ES-I3 (cell line): ENCODE results near the gene MTHFD1L.

Experiments
- H3K36me3 ChIP-seq: 2 replicates; pipeline ENCODE4 v1.6.1; 2013; ENCODE audit warnings: mild to moderate bottlenecking, low read length, control low read depth, moderate library complexity; ENCODE audit not compliant: insufficient read depth
- H3K4me1 ChIP-seq: 2 replicates; pipeline ENCODE4 v1.6.1; 2013; ENCODE audit warnings: mild to moderate bottlenecking, control low read depth, low read length; ENCODE audit not compliant: insufficient read depth
- H3K9ac ChIP-seq: 2 replicates; pipeline ENCODE4 v1.6.1; 2013; ENCODE audit warnings: low read depth, mild to moderate bottlenecking, low read length, moderate library complexity
- H3K9me3 ChIP-seq: 2 replicates; pipeline ENCODE4 v1.6.1; 2013; ENCODE audit warnings: mild to moderate bottlenecking, low read length, moderate library complexity; ENCODE audit not compliant: control insufficient read depth, insufficient read depth

The MTHFD1L gene

GRCh38 chr6:150987855-150988464 is 122.5 kb downstream of the MTHFD1L start:
- Histone ChIP-seq H3K4me1 (0 out of 2 replicates have a peak, but pooled peaks cover 4% of the 10 kb centered on the region), H3K9ac (no peak overlapping the region), H3K9me3 (no peaks in the 10 kb centered on the region), H3K36me3 (no peaks in the 10 kb centered on the region)

- Histone ChIP-seq H3K9ac (no peak overlapping the region), H3K9me3 (no peaks in the 10 kb centered on the region), H3K36me3 (no peaks in the 10 kb centered on the region), H3K4me1 (no peaks in the 10 kb centered on the region)
Observed at GRCh38 chr6:150991487-150991886, 126.0 kb downstream of the MTHFD1L start.

- no peaks in the 10 kb centered on the region for H3K36me3 ChIP-seq
- no peaks in the 10 kb centered on the region for H3K4me1 ChIP-seq
- no peak overlapping the region for H3K9ac ChIP-seq
- no peaks in the 10 kb centered on the region for H3K9me3 ChIP-seq
Observed at GRCh38 chr6:150992262-150992661, 126.8 kb downstream of the MTHFD1L start.

GRCh38 chr6:150992703-150993102 is 127.2 kb downstream of the MTHFD1L start:
- H3K9ac ChIP-seq = no peak overlapping the region
- H3K4me1 ChIP-seq = no peaks in the 10 kb centered on the region
- no peaks in the 10 kb centered on the region for H3K9me3 ChIP-seq
- H3K36me3 ChIP-seq = no peaks in the 10 kb centered on the region

- no peaks in the 10 kb centered on the region for H3K4me1 ChIP-seq
- H3K9ac ChIP-seq = no peak overlapping the region
- H3K9me3 ChIP-seq = no peaks in the 10 kb centered on the region
- H3K36me3 ChIP-seq = no peaks in the 10 kb centered on the region
Observed at GRCh38 chr6:150993253-150993652, 127.8 kb downstream of the MTHFD1L start.

GRCh38 chr6:150994026-150994425 is 128.5 kb downstream of the MTHFD1L start:
- no peak overlapping the region for H3K9ac ChIP-seq
- no peaks in the 10 kb centered on the region for H3K36me3 ChIP-seq
- H3K9me3 ChIP-seq = no peaks in the 10 kb centered on the region
- H3K4me1 ChIP-seq = no peaks in the 10 kb centered on the region

- no peak overlapping the region for H3K9ac ChIP-seq
- no peaks in the 10 kb centered on the region for H3K36me3 ChIP-seq
- no peaks in the 10 kb centered on the region for H3K4me1 ChIP-seq
- H3K9me3 ChIP-seq = no peaks in the 10 kb centered on the region
Observed at GRCh38 chr6:150996968-150997367, 131.5 kb downstream of the MTHFD1L start.

GRCh38 chr6:150999107-150999506 is 133.6 kb downstream of the MTHFD1L start:
- Histone ChIP-seq H3K36me3 (no peaks in the 10 kb centered on the region), H3K4me1 (peaks cover 1% of the 10 kb centered on the region; the same call in 1 of the 2 replicates), H3K9me3 (no peaks in the 10 kb centered on the region), H3K9ac (no peak overlapping the region)

GRCh38 chr6:150999576-150999975 is 134.1 kb downstream of the MTHFD1L start:
- Histone ChIP-seq H3K9me3 (no peaks in the 10 kb centered on the region), H3K4me1 (peaks cover 6% of the 10 kb centered on the region), H3K9ac (no peak overlapping the region), H3K36me3 (no peaks in the 10 kb centered on the region)

- H3K9ac ChIP-seq = no peak overlapping the region
- H3K4me1 ChIP-seq = peaks cover 8% of the 10 kb centered on the region
- no peaks in the 10 kb centered on the region for H3K36me3 ChIP-seq
- no peaks in the 10 kb centered on the region for H3K9me3 ChIP-seq
Observed at GRCh38 chr6:151001387-151002056, 136.0 kb downstream of the MTHFD1L start.

GRCh38 chr6:151002057-151002450 is 136.6 kb downstream of the MTHFD1L start:
- Histone ChIP-seq H3K9me3 (no peaks in the 10 kb centered on the region), H3K36me3 (no peaks in the 10 kb centered on the region), H3K4me1 (peaks cover 12% of the 10 kb centered on the region), H3K9ac (no peak overlapping the region)

- peaks cover 12% of the 10 kb centered on the region for H3K4me1 ChIP-seq
- H3K9me3 ChIP-seq = no peaks in the 10 kb centered on the region
- no peaks in the 10 kb centered on the region for H3K36me3 ChIP-seq
- no peak overlapping the region for H3K9ac ChIP-seq
Observed at GRCh38 chr6:151002491-151002935, 137.0 kb downstream of the MTHFD1L start.

GRCh38 chr6:151004383-151005024 is 139.0 kb downstream of the MTHFD1L start:
- Histone ChIP-seq H3K4me1 (peaks cover 23% of the 10 kb centered on the region), H3K9me3 (no peaks in the 10 kb centered on the region), H3K36me3 (no peaks in the 10 kb centered on the region), H3K9ac (no peak overlapping the region)

- no peaks in the 10 kb centered on the region for H3K36me3 ChIP-seq
- no peaks in the 10 kb centered on the region for H3K9me3 ChIP-seq
- no peak overlapping the region for H3K9ac ChIP-seq
- H3K4me1 ChIP-seq = peaks cover 28% of the 10 kb centered on the region
Observed at GRCh38 chr6:151005164-151005563, 139.7 kb downstream of the MTHFD1L start.
